Activated T-helper 1 cell treated with anti-CD3 and anti-CD28 coated beads, Interleukin-2, amount 50 U/mL, for 16 hours (primary cell): Measurements from ENCODE around the gene OR10T2.
"Not testable (repeated sequence)": the region's sequence is repeated elsewhere in the genome, so short reads cannot be mapped to it uniquely, and the experiment has no call there.

ENCODE experiments used
- DNase-seq, 2 donors: peaks; one replicate each; pipeline ENCODE4 v3.0.0-alpha.2; 2020; ENCODE audit warnings: low read depth in 1 of 2, low spot score in 1 of 2

OR10T2 gene, protein sequence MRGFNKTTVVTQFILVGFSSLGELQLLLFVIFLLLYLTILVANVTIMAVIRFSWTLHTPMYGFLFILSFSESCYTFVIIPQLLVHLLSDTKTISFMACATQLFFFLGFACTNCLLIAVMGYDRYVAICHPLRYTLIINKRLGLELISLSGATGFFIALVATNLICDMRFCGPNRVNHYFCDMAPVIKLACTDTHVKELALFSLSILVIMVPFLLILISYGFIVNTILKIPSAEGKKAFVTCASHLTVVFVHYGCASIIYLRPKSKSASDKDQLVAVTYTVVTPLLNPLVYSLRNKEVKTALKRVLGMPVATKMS

DNA sequence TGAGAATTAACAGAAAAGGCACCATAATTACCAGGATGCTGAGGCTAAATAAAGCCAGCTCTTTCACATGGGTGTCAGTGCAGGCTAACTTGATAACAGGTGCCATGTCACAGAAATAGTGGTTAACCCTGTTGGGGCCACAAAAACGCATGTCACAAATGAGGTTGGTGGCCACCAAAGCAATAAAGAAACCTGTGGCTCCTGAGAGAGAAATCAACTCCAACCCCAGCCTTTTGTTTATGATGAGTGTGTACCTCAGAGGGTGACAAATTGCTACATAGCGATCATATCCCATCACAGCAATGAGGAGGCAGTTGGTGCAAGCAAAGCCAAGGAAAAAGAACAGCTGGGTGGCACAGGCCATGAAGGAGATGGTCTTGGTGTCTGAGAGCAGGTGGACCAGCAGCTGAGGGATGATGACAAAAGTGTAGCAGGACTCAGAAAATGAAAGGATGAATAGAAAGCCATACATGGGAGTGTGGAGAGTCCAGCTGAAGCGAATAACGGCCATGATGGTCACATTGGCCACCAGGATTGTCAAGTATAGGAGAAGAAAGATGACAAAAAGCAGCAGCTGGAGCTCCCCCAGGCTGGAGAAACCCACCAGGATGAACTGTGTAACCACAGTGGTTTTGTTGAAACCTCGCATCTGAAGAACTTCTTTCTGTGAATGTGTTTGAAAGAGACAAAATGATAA, at the start of gene OR10T2:
Gene OR10T2, minus strand, starts transcription at position 649 of the 697 bp plus-strand sequence. Its CDS starts 0 bp downstream, at position 649.
- no peak for DNase-seq

DNA sequence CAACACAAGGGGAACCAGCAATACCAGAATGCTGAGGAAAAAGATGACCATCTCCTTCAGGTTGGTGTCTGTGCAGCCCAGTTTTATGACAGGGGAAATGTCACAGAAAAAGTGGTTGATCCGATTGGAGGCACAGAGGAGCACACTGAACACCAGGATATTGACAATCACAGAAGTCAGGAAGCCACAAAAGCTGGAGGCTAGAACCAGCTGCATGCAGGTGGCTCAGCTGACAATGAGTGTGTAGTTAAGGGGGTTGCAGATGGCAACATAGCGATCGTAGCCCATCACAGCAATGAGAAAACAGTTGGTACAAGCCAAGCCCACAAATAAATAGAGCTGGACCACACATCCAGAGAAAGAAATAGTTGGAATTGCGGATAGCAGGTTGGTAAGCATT, 46.1 kb upstream of the OR10T2 start:
- no peak for DNase-seq

DNA sequence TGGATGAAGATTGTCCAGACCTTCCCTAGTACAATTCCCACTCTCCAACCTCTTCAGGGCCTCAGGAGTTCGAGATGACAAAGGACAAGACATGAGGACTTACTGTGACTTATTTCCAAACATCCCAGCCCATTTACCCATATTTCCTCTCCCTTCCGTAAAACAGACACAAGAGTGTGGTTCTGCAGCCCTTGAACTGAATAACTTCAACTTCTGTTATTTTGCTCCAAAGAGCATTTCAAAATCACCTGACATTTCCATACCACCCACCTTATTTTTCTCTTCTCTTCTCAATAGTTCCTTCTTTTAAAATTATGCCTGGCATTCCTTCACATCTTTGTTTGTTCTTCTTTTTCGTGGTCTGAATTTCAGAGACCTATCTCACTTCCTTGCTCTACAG, 35.5 kb upstream of the OR10T2 start:
- DNase-seq = no peak

DNA sequence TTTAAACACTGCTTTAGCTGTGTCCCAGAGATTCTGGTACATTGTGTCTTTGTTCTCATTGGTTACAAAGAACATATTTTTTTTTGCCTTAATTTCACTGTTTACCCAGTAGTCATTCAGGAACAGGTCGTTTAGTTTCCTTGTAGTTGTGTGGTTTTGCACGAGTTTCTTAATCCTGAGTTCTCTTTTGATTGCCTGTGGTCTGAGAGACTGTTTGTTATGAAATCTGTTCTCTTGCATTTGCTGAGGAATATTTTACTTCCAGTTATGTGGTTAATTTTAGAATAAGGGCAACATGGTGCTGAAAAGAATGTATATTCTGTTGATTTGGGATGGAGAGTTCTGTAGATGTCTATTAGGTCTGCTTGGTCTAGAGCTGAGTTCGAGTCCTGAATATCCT, 30.9 kb upstream of the OR10T2 start:
- DNase-seq = not testable (repeated sequence)

DNA sequence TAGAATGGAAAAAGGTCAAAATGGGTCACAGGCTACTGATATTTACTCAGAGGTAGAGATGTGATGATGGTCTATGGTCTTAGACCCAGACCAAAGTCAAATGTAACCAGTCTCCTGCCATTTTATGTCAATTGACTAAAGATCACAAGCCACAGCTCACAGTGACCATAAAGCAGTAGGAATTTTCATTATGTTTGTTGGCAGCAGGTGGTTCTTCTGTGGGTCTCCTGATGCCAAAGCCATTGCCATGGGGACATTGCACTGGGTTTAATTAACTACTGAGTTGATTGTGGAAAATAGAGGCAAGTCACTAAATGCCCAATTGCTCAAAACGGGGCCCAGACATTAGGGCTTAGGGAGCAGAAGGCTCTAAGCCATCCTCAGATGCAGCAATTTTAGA, 26.9 kb upstream of the OR10T2 start, which contains the start of gene OR10K2:
Gene OR10K2, minus strand, starts transcription at position 101 of the 400 bp plus-strand sequence. CDS start 5,371 bp downstream, outside the sequence.
- DNase-seq = no peak

DNA sequence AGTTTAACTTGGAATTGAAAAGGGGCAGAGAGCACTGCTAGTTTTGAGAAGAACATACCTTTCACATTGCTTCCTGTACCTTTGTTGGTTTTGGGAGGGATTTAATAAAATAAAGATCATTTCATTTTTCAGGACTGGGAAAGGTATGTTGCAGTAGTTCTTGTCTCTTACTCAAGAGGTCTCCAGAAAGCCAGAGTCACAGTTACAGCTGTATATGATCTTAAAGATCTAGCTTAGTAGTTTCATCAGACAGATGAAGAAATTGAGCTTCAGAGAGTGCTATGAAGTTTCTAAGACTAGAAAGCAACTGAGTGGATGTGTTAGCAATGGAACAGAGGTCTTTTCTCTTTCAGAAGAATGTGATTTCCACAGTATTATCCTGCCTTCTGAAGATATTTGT, 25.8 kb upstream of the OR10T2 start:
- DNase-seq = no peak

DNA sequence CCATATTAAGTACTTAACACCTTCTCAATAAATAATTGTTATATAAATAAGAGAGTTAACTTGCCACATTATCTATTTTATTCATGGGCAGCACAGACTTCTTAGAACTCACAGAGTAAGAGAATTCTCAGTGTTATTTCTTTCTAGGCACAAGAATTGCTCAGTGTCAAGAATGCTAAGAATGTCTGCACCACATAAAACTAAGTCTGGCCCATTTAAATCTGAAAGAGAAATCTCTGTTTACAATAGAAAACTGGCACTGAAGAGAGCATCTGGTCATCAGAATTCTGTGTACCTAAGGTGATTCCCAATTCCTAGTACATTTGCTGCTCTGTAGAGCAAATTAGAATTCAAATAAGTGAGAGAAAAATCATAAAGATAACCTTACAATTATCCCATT, 22.9 kb upstream of the OR10T2 start:
- DNase-seq = no peak

DNA sequence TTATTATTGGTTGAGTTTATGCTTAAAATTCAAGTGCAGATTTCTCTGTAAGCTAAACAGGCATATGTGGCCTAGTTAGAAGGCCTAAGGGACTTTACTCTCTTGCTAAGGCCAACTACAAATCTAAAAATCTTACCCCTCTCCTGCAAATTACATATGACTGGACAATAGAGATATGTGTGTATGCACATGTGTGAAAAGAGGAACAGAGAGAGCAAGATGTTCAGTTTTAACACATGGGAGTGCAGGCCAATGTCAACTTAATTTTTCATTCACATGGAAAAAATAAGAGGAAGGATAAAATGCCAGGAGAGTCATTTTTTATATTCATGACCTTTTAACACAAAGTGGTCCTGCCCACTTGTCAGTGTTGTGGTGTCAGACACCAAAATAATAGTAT, 18.3 kb upstream of the OR10T2 start:
- no peak for DNase-seq

DNA sequence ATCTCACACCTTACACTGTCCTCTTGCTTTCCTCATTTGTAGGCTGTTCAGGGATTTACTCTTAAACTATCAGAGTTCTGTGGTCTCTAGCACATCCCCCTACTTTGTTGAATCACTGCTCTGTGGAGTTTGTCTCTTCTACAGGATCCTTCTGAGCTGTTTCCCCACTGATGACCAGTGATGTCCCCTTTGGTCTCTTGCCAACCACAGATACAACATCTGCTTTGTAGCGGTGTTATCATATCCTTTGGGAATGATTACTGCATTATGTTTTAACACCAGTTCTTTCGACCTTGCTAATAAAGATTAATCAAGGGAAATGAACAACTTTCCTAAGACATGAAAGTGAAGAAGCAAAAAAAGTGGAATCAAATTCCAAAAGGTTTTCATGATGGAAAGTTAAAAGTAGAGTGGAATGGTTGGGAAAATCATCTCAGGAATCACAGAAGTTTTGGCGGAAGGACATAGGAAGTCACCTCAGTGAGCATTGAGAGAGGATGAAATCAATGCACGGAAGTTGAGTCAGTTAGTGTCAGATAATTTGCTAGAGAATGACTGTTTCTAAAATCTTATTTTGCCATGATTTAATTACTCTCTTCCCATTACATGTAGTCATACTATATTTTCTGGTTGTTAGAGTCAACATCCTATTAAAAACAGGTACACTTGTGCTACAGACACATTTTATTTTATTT, 15.5 kb upstream of the OR10T2 start:
- no peak for DNase-seq

DNA sequence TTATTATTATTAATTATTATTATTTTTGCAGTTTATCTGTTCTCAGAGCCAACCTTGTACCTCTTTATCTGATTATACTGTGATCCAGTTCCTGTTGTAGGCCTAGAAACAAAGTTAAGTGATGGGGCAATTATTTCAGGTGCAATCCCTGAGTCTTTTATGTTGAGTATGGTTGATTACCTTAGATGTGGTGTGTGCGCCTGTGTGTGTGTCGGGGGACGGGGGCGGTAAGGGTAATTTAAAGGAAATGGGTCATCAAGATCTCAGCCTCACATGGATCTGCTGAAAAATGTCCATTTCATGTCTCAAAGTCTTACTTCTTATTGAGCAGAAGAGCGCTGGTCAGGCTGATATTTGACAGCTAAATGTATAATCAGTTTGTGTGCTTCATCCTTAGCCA, 7.8 kb upstream of the OR10T2 start:
- no peak for DNase-seq

DNA sequence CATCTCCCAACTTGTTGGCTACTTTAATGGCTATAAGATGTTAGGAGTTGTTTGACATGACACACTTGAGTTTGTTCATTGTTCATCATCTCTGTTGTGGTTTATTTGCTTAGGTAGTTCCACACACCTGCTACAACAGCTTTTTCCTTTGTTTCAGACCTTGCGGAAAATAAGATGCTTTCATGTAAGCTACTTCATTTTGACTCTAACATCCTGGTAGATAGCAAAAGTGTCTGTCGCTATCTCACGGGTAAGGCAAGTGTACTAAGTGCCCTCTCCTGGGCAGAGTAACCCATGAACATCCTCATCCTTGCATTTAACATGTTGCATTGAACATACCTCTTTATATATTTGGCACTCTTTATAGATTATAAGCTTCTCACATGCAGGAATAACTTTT, 1.6 kb upstream of the OR10T2 start:
- DNase-seq = no peak

DNA sequence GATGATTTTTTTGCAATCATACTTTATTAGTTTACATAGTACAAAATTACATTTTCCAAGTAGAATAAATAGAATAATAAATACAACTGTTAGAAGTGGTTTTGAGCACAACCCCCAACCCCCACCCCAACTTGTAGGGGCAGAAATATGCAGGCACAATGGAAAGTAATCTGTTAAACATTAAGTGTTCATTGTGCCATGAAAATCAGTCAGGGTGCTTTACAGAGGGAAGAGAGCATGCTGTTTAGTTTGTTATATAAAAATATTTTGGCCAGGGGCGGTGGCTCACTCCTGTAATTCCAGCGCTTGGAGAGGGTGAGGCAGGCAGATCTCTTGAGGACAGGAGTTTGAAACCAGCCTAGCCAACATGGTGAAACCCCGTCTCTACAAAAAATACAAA, 2.6 kb downstream of the OR10T2 start:
- DNase-seq = no peak

DNA sequence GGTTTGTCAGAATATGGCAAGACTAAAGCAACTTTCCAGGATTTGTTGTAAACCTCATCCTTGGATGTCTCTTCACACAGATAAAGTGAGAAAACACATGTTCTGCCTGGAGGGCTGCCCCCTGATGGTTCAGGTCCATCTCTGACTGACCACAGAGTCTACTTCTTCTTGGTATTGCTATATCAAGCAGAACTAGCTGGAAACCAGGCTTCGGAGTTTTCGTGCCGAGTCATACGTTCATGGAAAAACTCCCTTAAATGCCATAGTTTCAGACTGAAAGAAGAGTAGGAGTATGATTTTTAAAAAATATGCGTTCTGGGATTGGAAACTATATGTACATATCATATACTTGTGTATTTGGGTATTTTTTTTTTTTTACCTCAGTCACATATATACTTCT, 5.8 kb downstream of the OR10T2 start:
- no peak for DNase-seq

DNA sequence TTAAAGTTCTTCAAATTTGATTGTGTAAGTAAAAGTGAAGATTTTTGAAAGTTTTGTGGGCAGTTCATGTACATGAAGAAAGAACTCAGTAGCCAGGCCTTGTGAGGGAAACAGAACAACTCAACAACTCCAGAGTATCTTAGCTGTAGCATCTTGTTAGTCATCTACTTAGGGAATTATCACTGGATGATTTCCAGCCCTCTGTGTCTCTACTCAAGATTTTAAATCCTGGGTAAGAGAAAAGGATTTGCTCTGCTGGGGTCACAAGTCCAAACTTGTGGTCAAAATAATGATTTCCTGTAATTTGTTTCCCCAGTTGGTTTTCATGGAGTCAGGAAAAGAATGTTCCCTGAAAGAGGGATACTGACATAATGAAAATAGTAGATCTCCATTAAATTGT, 8.2 kb downstream of the OR10T2 start:
- DNase-seq = no peak

DNA sequence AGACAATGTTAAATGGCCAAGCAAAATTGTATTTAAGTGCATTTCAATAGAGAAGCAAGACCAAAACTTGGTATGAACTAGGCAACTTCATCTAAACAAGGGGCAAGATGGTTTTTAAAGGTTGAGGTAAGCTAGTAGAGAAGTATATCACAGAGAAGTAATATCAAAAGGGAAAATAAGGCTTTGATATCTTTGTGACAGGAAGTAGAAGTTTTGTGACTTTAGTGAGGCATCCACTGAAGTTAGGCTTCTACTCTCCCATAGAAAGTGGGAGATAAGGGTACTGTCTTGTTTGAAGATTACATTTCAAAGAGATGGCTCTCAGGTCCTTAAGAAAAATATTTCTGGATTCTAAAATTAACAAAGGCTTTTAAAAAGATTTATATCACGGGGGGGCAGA, 8.9 kb downstream of the OR10T2 start:
- DNase-seq = no peak

DNA sequence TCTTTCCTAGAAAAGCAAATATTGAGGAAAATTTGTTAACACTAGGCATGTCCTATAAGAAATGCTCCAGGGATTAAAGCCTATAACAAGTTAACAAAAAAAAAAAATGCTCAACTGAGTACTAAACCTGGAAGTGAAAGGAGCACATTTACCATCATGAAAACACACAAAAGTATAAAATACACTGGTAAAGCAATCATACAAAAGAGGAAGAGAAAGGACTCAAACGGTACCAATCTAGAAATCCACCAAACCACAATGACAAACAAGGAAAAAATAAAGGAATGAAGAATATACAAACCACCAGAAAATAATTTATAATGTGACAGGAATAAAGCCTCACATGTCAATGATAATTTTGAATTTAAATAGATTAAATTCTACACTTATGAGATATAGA, 24.4 kb downstream of the OR10T2 start:
- no peak for DNase-seq

DNA sequence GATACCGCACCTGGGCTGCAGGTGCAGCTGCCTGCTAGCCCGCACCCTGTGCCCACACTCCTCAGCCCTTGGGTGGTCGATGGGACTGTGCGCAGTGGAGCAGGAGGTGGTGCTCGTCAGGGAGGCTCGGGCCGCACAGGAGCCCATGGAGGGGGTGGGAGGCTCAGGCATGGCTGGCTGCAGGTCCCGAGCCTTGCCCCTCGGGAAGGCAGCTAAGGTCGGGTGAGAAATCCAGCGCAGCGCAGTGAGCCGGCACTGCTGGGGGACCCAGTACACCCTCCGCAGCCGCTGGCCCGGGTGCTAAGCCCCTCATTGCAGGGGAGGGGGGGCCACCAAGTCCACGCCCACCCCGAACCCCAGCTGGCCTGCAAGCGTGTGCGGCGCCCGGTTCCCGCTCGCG, 25.2 kb downstream of the OR10T2 start:
- not testable (repeated sequence) for DNase-seq

DNA sequence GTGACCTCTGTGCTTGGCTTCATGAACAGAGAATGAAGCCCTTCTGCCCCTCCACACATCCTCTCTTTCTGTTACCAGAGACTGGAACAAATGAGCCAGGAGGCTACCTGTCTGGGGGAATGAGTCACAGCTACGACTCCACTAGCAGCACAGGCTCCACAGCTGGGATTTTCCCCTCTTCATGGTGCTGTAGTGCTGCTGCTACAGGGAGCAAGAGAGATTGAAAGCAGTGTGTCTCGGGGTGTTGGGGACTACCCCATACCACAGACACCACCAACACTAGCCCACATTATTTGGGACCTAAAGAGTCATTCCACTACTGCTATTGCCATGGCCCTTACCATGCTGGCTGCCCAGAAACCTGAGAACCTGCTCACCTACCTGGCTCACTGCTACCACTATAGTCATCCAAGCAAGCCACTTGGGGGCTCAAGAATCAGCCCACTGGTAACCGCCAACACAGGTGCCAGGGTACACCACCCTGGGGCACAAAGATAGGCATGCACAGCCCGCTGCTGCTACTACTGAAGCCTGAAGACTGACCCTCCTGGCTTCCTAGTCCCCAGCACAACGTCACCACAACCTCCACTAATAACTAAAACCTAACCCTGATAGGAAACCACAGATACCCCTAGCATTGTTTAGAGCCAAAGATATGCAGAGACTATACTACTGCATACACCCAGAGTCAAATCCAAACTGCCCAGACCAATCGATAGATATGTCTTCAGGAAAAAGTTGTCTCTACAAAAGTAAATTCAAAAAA, 27.9 kb downstream of the OR10T2 start:
- no peak for DNase-seq

DNA sequence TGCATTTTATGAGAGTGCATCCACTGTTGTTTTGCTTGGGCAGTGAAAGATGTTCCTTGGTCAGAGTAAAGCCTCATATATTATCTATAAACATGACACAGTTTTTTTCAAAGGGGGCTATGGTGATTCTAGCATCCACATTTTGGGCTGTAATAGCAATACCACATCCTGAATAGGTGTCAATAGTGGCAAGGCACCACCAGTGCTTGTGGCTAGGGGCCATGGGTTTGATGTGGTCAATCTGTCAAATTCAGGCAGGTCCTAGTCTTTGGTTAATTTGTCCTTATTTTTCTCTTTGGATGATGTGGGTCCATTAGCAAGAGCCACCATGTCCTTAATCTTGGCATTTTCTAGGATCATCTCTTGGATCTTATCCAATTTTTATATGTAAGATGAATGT, 32.5 kb downstream of the OR10T2 start:
- no peak for DNase-seq

DNA sequence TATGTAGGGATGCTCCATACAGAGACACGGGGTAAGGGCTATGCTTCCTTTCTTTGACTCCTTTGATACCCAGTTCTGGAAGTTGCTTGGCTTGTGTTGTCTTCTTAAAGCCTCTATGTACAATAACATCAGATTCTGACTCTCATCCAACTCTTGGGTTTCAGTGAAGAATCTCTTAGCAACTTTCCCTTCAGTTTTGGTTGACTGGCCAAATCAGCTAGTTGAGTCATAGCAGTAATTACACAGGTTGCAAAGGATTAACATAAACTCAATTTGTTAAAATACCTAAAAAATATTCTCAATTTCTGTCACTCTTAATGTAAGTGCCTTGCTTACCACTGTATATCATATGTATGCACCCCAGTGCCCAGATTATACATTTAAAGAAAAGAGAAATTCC, 36.3 kb downstream of the OR10T2 start:
- DNase-seq = no peak

DNA sequence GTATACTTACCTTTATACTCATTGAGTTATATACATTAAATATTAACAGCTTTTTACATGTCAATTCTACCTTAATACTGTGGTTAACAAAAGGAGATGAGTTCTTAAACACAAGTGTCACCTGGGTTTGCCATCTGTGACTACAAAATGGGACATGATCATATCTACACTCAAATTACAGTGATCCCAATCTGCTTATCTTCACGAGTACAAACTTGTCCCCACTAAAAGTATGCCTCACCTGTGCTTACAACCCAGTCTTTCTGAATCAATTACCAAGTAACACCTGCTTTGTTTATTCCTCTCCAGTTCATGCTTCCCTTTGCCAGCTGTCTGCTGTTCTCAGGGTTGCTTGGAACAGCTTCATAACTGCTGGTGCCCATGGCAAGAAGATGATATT, 36.8 kb downstream of the OR10T2 start:
- no peak for DNase-seq
